22Rv1 (cell line): ENCODE data around the gene BHMT.

Source experiments
- H3K27ac ChIP-seq: fragments of 450-650 bp; 2 replicates; pipeline ENCODE4 v1.5.1; 2017
- CTCF ChIP-seq: fragments of 450-650 bp; IDR thresholded peaks from 2 replicates; pipeline ENCODE4 v1.5.1; 2017; ENCODE audit warnings: mild to moderate bottlenecking
- ZFX ChIP-seq: fragments of 450-650 bp; IDR thresholded peaks from 2 replicates; pipeline ENCODE4 v1.6.1; 2017; ENCODE audit warnings: antibody characterized with exemption, borderline replicate concordance

BHMT gene

GRCh38 chr5:79077680-79078365 lies 33.8 kb upstream of the BHMT start:
- H3K27ac ChIP-seq: no peak overlapping the region
- no peak for TF ChIP-seq CTCF
- TF ChIP-seq ZFX: no peak

- TF ChIP-seq ZFX (no peak), CTCF (no peak)
- H3K27ac ChIP-seq: no peak overlapping the region
Measured at GRCh38 chr5:79080804-79081203, 30.8 kb upstream of the BHMT start.

GRCh38 chr5:79081779-79082178 lies 29.8 kb upstream of the BHMT start:
- no peak overlapping the region for H3K27ac ChIP-seq
- TF ChIP-seq CTCF (no peak), ZFX (no peak)

- TF ChIP-seq CTCF: no peak
- TF ChIP-seq ZFX: no peak
- no peak overlapping the region for H3K27ac ChIP-seq
Measured at GRCh38 chr5:79086116-79086515, 25.5 kb upstream of the BHMT start.

GRCh38 chr5:79088507-79088906 lies 23.1 kb upstream of the BHMT start:
- no peak overlapping the region for H3K27ac ChIP-seq
- TF ChIP-seq CTCF: no peak
- no peak for TF ChIP-seq ZFX

- no peak overlapping the region for H3K27ac ChIP-seq
- no peak for TF ChIP-seq ZFX
Measured at GRCh38 chr5:79091064-79091463, 20.5 kb upstream of the BHMT start.

GRCh38 chr5:79093762-79094161 lies 17.8 kb upstream of the BHMT start:
- TF ChIP-seq ZFX (no peak), CTCF (no peak)
- no peak overlapping the region for H3K27ac ChIP-seq

GRCh38 chr5:79105868-79106267 lies 5.7 kb upstream of the BHMT start:
- H3K27ac ChIP-seq: no peak overlapping the region
- TF ChIP-seq CTCF: no peak
